ENCODE measurements around the gene KANSL1. TPM values are rescaled to one million over a fixed set of nuclear protein-coding genes. Genes with fewer than 3 reads are reported as not detected.
A peak's percentile ranks its signal among the peaks of the same experiment; 100 is the strongest.

KANSL1 gene
- total RNA-seq, 1 donor from 2014 or later, result 121 TPM

DNA sequence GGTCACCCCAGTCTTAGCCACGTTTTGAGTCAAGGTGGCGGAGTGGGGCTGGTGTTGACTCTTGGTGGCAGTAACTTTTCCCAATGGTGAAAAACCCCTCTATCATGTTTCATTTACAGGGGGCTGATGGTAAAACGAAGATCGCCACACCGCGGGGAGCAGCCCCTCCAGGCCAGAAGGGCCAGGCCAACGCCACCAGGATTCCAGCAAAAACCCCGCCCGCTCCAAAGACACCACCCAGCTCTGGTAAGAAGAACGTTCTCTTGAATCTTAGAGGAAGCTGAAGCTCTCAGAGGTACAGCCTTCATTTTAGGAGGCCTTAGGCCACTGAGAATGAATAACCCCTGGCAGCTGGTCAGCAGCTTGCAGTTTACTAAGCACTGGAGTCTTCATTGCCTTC lies 201.9 kb downstream of the KANSL1 start:
- no peaks in the 10 kb centered on the region for H3K36me3 Mint-ChIP-seq (ENCODE audit: low read depth)
- H3K27ac Mint-ChIP-seq (ENCODE audit: unreplicated experiment), result no peak overlapping the region
- TF ChIP-seq, protein P1, sequence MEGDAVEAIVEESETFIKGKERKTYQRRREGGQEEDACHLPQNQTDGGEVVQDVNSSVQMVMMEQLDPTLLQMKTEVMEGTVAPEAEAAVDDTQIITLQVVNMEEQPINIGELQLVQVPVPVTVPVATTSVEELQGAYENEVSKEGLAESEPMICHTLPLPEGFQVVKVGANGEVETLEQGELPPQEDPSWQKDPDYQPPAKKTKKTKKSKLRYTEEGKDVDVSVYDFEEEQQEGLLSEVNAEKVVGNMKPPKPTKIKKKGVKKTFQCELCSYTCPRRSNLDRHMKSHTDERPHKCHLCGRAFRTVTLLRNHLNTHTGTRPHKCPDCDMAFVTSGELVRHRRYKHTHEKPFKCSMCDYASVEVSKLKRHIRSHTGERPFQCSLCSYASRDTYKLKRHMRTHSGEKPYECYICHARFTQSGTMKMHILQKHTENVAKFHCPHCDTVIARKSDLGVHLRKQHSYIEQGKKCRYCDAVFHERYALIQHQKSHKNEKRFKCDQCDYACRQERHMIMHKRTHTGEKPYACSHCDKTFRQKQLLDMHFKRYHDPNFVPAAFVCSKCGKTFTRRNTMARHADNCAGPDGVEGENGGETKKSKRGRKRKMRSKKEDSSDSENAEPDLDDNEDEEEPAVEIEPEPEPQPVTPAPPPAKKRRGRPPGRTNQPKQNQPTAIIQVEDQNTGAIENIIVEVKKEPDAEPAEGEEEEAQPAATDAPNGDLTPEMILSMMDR (conservative IDR thresholded peaks at IDR 0.05), result no peak
- no peak for DNase-seq (ENCODE audit: low read depth, low spot score)
- H3K27me3 Mint-ChIP-seq (ENCODE audit: low read depth), result no peaks in the 10 kb centered on the region
- no peak overlapping the region for H3K4me3 Mint-ChIP-seq
- no peaks in the 10 kb centered on the region for H3K9me3 Mint-ChIP-seq
- peaks cover 3% of the 10 kb centered on the region for H3K4me1 Mint-ChIP-seq

DNA sequence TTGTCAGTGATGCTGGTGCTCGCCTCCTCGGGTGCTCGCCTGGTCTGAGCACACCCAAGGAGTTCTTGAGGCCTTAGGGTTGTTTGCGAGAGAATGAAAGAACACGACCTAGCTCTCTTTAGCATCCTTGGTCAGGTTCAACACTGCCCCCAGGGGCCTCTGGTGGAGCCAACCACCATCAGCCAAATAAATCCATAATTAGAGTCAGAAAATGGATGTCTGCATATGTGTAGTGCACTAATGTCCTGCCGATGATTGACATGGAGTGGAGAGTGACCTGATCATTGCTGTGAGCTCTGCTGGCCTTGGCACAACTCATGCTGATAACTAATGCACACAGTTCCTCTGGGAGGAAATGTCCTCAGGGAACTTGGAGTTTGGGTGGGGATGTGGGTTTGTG lies 202.3 kb downstream of the KANSL1 start:
- Mint-ChIP-seq H3K4me1 (peaks cover 3% of the 10 kb centered on the region), H3K36me3 (ENCODE audit: low read depth) (no peaks in the 10 kb centered on the region), H3K9me3 (no peaks in the 10 kb centered on the region), H3K27me3 (ENCODE audit: low read depth) (no peaks in the 10 kb centered on the region), H3K4me3 (no peak overlapping the region), H3K27ac (ENCODE audit: unreplicated experiment) (no peak overlapping the region)
- DNase-seq (ENCODE audit: low read depth, low spot score), result no peak
- TF ChIP-seq, protein P1 (conservative IDR thresholded peaks at IDR 0.05), result peak; percentile 17

DNA sequence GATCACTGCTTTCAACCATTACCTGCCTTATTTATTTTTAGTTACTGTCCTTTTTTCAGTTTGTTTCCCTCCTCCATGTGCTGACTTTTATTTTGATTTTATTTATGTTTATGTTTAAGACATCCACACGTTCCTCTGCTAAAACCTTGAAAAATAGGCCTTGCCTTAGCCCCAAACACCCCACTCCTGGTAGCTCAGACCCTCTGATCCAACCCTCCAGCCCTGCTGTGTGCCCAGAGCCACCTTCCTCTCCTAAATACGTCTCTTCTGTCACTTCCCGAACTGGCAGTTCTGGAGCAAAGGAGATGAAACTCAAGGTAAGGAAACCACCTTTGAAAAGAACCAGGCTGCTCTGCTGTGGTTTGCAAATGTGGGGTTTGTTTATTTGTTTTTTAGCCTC lies 203.5 kb downstream of the KANSL1 start:
- Mint-ChIP-seq H3K27me3 (ENCODE audit: low read depth) (no peaks in the 10 kb centered on the region), H3K4me1 (peaks cover 3% of the 10 kb centered on the region), H3K9me3 (no peaks in the 10 kb centered on the region), H3K4me3 (no peak overlapping the region), H3K27ac (ENCODE audit: unreplicated experiment) (peak overlapping the region; percentile 35), H3K36me3 (ENCODE audit: low read depth) (no peaks in the 10 kb centered on the region)
- no peak for DNase-seq (ENCODE audit: low read depth, low spot score)
- TF ChIP-seq, protein P1 (conservative IDR thresholded peaks at IDR 0.05), result no peak

DNA sequence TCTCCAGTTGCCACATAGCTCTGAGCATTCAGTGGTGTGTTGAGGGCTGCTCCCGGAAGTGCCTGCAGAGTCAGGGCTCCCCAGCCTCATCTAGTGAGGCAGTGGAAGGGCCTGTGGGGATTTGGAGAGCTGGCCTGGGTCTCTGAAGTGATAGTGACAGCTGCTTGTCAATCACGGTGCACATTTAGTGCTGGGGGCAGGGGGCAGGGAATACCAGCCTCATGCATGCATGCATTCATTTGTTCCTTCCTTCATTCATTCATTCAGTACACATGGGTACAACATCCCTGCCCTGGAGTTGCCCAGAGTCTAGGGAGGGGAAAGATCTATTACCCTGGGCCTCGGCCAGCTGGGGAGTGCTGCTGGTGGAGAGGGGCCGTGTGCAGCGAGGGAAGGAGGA lies 205.5 kb downstream of the KANSL1 start:
- H3K4me1 Mint-ChIP-seq, result no peaks in the 10 kb centered on the region
- no peaks in the 10 kb centered on the region for H3K9me3 Mint-ChIP-seq
- TF ChIP-seq, protein P1 (conservative IDR thresholded peaks at IDR 0.05), result no peak
- no peak overlapping the region for H3K27ac Mint-ChIP-seq (ENCODE audit: unreplicated experiment)
- no peaks in the 10 kb centered on the region for H3K27me3 Mint-ChIP-seq (ENCODE audit: low read depth)
- no peak overlapping the region for H3K4me3 Mint-ChIP-seq
- DNase-seq (ENCODE audit: low read depth, low spot score), result no peak
- no peaks in the 10 kb centered on the region for H3K36me3 Mint-ChIP-seq (ENCODE audit: low read depth)

DNA sequence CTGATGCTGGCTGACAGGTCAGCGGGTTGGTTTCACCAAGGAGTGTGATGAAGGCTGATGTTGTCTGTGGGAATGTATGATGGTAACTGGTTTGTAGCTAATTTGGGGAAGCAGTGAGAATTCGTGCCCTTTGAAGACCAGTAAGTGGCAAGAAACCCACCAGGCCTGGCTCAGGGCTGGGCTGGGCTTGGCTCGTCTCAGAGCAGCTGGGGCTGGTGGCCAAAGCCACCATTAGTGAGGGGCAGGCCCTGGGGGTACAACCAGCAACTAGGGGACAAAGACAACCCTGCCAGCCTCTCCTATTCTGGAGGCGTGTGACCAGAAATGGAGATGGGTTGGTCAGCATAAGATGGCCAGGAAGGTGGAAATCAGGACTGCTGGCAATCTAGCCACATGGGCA lies 207.2 kb downstream of the KANSL1 start:
- Mint-ChIP-seq H3K27ac (ENCODE audit: unreplicated experiment) (no peak overlapping the region), H3K4me1 (no peaks in the 10 kb centered on the region), H3K36me3 (ENCODE audit: low read depth) (no peaks in the 10 kb centered on the region), H3K9me3 (no peaks in the 10 kb centered on the region), H3K27me3 (ENCODE audit: low read depth) (no peaks in the 10 kb centered on the region), H3K4me3 (no peak overlapping the region)
- TF ChIP-seq, protein P1 (conservative IDR thresholded peaks at IDR 0.05), result no peak
- DNase-seq (ENCODE audit: low read depth, low spot score), result no peak

DNA sequence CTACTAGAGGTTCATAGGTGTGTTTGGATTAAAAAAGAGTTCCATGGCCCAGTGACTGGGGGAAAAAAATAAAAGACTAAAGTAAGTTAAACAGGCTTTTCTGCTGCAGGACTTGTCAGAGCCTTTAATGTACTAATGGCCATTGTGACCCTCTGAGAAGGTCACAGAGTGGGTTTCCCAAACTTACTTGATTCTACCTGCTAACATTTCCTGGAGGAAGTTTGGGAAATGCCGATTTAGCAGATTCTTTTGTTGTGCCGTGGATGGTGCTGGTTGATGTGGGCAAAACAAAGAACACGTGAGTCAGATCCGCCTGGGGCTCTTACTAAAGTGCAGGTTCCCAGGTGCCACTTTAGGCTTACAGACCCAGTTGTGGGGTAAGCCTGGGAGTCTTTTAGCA lies 207.8 kb downstream of the KANSL1 start:
- DNase-seq (ENCODE audit: low read depth, low spot score), result no peak
- TF ChIP-seq, protein P1 (conservative IDR thresholded peaks at IDR 0.05), result no peak
- H3K4me1 Mint-ChIP-seq, result no peaks in the 10 kb centered on the region

More for the DNA sequence above, 207.8 kb downstream of the KANSL1 start:
- Mint-ChIP-seq H3K27me3 (ENCODE audit: low read depth) (no peaks in the 10 kb centered on the region), H3K27ac (ENCODE audit: unreplicated experiment) (no peak overlapping the region), H3K4me3 (no peak overlapping the region), H3K9me3 (no peaks in the 10 kb centered on the region), H3K36me3 (ENCODE audit: low read depth) (no peaks in the 10 kb centered on the region)

Data from neural crest cell (in vitro differentiated cells).